Measurements from ENCODE around the gene TULP1. TPM values are rescaled to one million over a fixed set of nuclear protein-coding genes. Genes with fewer than 3 reads are reported as not detected.

TULP1 gene
- total RNA-seq: 0.17 TPM in 1 of 2 replicates, not detected in the other

DNA sequence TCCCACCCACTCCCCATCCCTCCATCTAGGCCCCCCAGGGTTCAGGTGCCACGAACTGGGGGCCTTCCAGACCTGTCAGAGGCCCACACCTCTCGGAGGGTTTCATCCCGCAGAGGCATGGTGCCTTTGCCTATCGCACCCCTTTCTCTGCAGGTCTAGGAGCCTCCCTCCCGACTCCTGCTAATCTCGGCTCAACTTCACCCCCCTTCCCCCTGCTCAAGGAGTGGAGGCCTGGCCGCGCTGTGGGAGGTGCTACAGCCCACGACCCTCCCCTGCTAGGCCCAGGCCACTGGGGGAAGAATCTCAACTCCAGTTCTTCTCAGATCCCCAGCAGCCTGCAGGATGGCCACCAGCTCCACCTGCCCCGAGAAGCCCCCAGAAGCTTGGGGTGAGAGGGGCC lies at the start of gene TULP1:
Gene TULP1, minus strand, starts transcription at position 157 of the 400 bp plus-strand sequence. Its CDS starts 38 bp downstream, at position 119.

DNA sequence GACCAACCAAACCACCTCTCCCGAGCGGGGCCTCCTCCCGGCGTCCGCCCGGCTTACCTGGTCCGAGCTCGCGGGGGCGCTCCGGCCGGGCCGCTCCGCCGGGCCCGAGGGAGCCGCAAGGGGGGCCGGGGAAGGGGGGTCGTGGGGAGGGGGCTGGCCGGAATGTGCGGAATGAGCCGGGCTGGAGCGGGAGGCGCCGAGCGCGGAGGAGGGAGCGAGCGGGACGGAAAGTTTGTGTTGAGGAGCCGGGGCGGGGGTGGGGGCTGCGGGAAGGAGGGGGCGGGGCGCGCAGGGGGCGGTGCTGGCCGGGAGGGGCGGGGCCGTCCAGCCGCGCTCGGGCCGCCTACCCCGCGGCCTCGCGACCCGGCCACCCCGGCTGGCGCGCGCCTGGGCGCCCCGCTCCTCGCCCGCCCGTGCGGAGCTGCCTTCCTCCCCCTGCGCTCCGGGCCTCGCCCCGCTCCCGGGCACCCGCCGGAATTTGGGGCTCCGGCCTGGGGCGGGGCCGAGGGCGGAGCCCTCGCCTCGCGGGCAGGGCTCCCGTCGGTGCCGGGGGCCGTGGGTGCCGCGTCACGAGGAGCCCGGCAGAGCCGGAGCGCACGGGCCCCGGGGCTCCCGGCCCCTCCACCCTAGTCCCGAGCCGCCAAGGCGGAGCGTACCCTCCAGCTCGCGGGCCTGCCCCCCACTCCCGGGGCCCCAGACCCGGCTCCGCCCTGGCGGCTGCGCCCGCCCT lies 15.7 kb downstream of the TULP1 start, which contains the start of gene TEAD3:
Gene TEAD3, minus strand, starts transcription at position 239 of the 730 bp plus-strand sequence.

DNA sequence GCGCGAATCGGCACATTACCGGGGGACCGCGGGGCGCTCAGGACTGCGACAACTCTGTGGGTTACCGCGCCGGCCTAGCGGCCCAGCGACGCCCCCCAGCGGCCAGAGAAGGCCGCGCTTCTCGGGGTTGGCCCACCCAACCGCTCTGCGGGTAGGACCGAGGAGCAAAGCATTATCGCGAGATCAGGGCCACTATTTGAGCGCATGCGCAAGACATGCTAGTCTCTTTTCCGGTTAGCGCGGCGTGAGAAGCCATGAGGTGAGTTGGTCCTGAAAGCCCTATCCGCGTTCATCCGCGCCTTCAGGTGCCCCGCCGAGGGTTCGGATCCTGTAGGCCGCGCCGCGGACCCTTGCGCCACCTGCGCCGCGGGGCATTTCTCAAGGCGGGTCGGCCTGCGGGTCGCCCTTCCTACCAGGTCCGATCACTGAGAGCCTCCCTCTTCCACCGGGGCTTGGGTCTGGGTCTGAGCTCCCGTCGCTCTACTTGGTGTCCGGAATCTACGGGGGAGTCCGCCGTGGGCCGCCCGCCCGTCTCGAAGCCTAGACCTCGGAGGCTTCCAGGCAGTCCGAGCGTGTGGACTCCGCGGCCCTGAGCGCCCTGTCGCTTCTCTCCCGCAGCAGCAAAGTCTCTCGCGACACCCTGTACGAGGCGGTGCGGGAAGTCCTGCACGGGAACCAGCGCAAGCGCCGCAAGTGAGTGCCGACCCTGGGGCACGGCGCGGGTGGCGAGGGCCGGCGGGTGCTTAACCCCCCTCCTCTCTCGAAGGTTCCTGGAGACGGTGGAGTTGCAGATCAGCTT lies 44.3 kb downstream of the TULP1 start, which contains the start of gene RPL10A:
Gene RPL10A, plus strand, starts transcription at position 221 of the 799 bp plus-strand sequence. Its CDS starts 34 bp downstream, at position 255.

DNA sequence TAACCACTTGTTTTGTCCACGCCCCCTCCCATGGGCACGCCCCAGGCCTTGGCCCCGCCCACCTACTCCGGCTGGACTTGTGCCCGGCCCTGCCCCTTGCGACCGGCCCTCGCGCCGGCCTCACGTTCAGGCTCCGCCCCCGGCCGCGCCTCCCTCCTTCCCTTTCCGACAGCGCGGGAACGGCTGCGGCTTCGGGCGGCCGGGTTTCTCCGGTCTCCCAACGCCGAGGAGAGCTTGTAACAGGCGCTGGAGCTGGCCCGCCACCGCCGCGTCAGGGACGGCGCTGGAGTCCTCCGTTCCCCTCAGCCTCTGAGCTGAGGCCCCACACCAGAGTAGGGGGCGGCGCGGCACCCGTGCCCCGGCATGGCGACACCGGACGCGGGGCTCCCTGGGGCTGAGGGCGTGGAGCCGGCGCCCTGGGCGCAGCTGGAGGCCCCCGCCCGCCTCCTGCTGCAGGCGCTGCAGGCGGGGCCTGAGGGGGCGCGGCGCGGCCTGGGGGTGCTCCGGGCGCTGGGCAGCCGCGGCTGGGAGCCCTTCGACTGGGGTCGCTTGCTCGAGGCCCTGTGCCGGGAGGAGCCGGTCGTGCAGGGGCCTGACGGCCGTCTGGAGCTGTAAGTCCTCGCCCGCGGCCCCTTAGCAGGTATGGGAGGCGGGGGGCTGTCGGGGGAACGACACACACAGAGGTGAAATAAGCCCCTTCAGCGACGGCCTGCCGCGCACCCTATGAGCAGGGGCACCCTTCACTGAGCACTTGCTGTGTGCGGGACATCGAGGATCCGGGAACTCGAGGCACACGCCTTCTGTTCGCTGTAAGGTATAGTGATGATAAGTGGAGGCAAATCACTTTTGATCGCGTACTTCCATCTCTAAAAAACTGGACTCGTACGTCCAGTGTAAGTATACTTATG lies 60.3 kb downstream of the TULP1 start, which contains the start of gene FANCE:
Gene FANCE, plus strand, starts transcription at position 156 of the 908 bp plus-strand sequence. Its CDS starts 208 bp downstream, at position 364.

Other genes starting within 250 kb of the TULP1 start
- gene DEF6, start 215.1 kb downstream of the TULP1 start, total RNA-seq: 0.50 and 0.87 TPM in 2 replicates
- 11.2 and 11.7 TPM in 2 replicates for gene PPARD, start 170.3 kb downstream of the TULP1 start, total RNA-seq
- gene FANCE, start 60.6 kb downstream of the TULP1 start, total RNA-seq: 6.3 and 7.6 TPM in 2 replicates
- 1,896 and 2,774 TPM in 2 replicates for gene RPL10A, start 44.5 kb downstream of the TULP1 start, total RNA-seq
- gene TEAD3, start 15.8 kb downstream of the TULP1 start, total RNA-seq: 12.9 and 13.5 TPM in 2 replicates
- gene FKBP5, start 176.0 kb upstream of the TULP1 start, total RNA-seq: 6.1 and 12.4 TPM in 2 replicates
- gene ARMC12, start 224.1 kb upstream of the TULP1 start, total RNA-seq: 0.29 and 1.2 TPM in 2 replicates

All from smooth muscle cell of trachea (primary cell).